HT1080 (cell line): ENCODE results near the gene TOLLIP. TPM values are rescaled to one million over a fixed set of nuclear protein-coding genes. Genes with fewer than 3 reads are reported as not detected.

Source experiments
- DNase-seq: peaks from one replicate; pipeline ENCODE4 v3.0.0-alpha.2; 2015; ENCODE audit warnings: low read depth
- total RNA-seq: library from RNA; depleted of rRNA; stranded (reverse); fragments of >200 nt; shearing (Covaris generic); gene quantifications from 2 replicates; pipeline ENCODE4 v1.2.3, GENCODE V29; 2014

Gene TOLLIP
- total RNA-seq, 1 experiment from 2014 or later: 22.7 TPM

DNA sequence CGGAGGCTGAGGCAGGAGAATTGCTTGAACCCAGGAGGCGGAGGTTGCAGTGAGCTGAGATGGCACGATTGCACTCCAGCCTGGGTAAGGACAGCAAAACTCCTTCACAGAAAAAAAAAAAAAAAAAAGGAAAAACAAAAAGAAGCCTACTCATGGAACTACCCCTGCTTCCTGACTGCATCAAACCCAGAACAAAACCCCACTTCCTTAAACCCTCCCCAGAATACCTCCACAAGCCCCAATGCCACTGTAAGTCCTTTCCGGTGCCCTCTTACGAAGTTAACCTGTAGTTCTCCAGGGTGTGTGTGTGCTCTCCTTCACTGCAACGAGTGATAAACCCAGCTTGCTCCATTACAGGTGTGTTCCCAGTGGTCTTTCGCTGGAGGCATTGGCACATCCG, 8.6 kb upstream of the TOLLIP start:
- no peak for DNase-seq

DNA sequence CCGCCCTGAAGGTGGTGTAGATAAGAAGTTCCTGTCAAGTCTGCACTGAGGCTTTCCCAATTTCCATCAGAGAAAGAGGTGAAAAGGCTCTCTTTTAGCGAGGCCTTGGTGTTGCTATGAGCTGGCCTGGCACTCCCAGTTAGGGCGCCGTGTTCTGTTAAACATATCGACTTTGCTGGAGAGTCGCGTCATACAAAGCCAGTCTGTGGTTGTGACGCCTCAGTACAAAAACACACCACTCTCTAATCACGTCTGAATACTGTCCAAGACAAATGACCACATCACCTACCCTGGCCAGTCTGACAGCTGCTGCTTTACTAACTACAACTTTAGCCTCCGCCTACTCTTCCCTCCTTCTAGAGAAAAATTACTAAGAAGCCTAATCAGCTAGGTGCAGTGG, 8.0 kb upstream of the TOLLIP start:
- DNase-seq: no peak

DNA sequence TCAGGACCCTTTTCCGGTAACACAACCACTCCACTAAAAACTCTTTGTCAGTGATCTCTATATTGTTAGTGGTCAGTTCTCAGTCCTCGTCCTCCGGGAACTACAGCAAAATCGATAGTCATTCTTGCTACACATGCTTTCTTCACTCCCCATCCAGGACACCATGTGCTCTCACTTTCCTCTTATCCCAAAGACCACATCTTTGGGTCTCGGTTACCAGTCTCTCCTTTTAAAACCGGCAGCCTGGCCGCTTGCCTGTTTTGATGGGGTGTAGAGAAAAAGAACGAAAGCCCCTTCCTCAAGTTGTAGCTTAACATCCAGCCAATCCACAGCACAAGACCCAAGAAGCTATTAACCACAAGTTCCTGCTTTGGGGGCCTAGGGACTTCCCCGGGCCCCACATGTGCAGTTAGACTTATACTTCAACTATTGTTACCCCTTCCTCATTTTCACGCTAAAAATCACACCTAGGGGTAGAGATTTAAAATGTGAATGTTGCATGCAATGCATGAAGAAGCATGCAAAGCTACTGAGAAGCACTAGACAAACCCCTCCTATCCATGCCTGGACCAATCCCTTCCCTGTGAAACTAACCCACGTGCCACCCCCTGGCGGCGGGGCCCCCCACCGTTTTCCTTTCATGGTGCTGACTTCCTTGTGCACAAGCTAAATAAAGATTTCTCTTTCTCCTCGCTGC, 1.5 kb upstream of the TOLLIP start:
- DNase-seq: no peak

DNA sequence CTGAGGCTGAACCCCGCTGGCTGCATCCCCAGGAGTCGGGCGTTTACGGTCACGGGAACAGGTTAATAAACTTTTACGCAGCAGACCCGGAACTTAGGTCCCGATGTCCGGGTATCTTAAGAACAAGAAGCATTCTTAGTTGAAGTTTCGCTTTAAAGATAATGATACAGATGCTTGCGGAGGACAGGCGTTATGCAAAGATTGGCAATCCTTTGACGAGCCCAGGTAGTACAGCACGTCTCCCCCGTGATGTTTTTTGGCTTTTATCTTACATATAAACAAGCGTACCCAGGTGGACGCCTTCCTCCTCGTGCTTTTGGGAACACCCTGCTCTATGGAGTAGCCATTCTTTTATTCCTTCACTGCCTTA, 871 bp upstream of the TOLLIP start:
- no peak for DNase-seq

DNA sequence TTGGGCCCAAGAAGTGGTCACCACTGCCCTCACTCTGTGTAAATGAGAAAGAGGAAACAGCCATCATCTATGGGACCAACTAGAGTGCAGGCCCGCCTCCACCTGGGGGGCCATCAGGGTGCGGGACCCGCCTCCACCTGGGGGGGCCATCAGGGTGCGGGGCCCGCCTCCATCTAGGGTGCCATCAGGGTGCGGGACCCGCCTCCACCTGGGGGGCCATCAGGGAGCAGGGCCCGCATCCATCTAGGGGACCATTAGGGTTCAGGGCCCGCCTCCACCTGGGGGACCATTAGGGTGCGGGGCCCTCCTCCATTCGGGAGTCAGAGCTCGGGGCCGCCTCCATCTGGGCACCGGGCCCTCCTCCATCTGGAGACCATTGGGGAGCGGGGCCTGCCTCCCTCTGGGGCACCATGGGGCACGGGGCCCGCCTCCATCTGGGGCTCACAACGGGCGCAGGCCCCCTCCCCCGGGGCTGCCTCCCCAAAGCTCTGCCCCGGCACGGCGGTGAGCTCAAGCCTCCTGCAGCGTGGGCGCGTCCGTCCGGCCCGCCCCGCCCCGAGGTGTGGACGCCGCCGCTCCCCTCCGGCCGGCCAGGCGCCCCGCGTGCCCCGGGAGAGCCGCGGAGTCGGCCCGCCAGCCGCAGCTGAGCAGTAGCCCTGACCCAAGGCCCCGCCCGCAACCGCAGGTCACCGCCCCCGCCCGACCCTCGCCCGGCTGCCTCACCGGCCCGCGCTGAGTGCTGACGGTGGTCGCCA, 512 bp downstream of the TOLLIP start:
- no peak for DNase-seq

DNA sequence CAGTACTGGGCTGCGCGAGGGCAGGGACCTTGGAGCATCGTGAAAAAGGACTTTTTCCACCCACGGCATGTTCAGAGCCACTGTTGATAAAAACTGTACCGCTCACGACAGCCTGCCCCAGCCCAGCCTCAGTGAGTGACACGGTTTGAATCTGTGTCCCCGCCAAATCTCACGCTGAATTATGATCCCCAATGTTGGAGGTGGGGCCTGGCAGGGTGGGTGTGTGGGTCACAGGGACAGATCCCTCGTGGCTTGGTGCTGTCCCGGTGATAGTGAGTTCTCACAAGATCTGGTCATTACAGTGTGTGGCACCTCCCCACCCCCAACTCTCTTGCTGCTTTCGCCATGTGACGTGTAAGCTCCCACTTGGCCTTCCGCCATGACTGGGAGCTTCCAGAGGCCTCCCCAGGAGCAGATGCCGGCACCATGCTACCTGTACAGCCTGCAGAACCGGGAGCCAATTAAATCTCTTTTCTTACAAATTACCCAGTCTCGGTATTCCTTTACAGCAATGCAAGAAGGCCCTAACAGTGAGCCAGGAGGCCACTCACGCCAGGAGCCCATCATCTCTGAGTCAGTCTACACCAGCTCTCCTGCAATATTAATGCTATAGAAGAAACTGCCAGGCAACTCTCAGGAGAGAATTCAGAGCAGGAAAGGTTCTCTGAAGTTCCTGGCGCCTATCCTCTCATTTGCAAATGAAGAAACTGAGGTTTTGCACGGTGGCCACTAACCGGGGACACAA, 1.3 kb downstream of the TOLLIP start:
- DNase-seq: no peak

DNA sequence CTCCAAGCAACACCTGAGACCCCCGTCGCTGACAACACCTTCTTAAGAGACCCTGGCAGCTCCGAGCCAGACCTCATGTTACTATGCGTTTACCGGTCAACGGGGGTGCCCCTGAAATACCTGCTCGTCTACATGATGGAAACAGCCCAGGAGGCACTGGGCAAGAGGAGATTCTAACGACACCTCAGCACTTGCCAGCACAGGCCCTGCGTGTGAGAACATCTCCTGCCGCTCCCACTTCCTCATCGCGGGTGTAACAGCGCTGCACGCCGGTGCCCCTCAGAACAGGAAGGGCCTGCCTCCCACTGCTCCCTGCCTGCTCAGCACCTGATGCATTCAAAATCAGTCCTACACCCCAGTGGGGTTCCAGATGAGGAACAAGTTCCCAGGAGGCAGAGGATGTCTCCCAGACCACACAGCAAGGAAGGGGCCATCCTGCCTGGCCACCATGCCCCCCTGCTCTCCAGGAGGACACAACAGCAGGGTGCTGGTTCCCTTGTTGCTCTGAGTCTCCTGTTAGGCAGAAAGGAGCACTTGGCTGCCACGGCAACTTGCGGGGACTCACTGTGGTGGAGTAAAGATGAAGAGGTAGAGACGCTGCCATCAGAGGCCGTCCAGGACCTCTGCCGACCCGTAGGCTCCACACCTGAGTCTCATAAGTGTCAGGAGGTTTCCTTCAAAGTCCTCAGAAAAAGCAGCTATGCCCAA, 2.1 kb downstream of the TOLLIP start:
- DNase-seq: no peak

DNA sequence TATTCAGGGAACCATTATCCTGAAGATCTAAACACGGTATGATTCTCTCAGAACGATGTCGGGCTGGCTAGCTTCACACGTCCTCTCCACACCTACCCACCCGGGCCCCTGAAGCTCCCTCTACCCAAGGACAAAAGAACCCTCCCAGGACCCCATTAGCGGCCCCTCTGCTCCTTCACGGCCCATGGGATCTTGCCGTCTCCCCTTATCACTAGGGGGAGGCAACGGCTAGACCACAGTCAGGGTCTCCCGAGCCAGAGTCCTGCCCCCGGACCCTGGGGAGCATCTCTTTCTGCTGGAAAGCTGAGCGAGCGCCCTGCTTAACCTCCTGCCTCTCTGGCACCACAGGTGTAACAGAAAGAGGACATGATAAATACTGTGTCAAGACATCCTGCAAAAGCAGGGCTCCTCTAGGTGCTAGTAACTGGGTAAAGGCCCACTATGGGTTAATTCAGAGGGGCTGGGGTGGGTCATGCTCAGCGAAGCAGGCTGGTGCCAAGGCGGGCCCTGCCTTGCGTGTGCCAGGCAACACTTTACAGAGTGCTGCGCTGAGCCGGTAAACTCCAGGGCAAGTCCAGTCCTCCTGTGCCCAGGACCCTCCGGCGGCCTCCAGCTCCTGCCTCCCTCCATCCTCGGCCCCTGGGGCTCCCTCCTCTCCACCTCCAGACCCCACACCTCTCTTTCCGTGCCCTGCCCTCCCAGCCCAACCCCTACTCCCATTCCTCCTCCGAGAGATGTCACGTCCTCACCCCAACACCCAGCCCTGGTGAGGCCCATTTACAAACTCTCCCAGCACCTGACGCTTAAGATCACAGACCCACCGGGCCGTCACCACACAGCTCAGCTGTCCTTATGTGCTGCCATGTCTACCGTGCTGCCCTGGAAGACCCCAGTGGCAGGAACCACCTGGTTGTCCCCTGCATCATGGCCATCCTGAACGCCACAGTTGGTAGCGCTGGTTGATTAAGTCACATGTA, 3.0 kb downstream of the TOLLIP start:
- no peak for DNase-seq

DNA sequence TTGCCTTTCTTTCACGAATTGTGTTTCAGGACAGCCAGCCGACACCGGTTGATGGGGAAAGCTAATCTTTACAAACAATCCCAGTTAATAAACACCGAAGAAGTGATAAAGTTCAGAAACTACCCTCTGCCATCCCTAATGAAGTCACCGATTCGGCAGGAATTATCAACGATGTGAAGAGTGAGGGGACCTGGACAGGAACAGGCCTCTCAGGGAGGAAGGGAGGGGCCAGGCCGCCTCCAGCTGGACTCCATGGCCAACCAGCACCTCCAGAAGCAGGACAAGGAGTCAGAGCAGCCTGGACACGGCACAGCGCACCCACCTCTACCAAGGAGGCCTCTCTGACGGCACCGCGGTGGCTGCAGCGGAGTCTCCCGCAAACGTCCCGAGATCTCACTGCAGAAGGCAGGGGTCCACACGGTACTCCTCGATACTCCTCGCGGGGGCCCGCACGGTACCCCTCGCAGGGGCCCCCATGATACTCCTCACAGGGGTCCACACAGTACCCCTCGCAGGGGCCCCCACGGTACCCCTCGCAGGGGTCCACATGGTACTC, 3.9 kb downstream of the TOLLIP start:
- DNase-seq: no peak

DNA sequence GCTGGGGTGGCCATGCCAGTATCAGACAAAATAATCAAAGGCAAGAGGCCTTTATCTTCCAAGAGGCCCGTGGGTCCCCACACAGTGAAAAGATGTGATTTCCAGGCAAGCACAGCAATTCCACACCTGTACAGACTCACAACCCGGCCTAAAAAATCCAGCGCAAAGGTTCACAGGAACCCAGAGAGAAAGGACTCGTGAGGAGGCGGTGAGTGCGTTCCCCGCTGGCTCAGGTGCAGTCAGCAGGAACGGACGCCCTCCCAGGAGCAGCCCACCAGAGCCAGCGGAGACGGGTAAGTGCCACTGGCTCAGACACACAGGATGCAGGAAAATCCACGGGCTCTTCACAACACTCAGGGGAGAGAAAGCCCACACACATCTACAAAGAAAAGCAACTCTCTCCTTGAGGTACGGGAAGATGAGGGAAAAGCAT, 4.4 kb downstream of the TOLLIP start:
- DNase-seq: no peak

DNA sequence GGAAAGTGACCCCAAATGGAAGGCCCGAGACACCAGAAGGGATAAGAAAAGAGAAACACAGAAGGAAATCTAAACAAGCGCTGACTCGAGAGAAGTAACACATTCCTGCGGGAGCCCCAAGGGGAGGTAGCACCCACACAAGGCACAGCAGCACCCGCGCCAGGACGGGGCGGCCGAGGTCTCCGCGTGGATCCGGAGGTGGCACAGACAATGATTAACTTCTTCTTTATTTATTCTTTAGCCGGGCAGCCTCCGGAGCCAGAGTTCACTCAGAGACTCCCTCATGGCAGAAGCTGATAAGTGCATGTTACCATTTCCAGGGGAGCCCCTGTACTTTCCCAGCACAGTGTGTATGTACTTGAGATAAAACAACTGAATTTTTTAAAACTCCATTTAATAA, 5.1 kb downstream of the TOLLIP start:
- no peak for DNase-seq

DNA sequence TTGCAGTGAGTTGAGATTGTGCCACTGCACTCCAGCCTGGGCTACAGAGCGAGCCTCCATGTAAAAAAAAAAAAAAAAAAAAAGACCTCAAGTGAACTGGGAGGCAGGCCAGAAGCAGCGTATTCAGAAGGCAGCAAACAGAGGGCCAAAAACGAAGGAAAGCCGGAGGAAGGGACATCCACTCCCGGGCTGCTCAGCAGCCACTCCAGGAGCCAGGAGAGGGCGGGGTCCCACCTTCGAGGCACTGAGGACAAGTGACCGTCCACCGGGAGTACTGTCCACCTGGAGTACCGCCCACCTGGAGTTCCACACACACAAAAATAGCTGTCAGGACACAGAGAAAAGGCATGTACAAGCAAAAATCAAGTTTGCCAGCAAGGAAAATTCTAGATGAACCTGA, 5.5 kb downstream of the TOLLIP start:
- no peak for DNase-seq

DNA sequence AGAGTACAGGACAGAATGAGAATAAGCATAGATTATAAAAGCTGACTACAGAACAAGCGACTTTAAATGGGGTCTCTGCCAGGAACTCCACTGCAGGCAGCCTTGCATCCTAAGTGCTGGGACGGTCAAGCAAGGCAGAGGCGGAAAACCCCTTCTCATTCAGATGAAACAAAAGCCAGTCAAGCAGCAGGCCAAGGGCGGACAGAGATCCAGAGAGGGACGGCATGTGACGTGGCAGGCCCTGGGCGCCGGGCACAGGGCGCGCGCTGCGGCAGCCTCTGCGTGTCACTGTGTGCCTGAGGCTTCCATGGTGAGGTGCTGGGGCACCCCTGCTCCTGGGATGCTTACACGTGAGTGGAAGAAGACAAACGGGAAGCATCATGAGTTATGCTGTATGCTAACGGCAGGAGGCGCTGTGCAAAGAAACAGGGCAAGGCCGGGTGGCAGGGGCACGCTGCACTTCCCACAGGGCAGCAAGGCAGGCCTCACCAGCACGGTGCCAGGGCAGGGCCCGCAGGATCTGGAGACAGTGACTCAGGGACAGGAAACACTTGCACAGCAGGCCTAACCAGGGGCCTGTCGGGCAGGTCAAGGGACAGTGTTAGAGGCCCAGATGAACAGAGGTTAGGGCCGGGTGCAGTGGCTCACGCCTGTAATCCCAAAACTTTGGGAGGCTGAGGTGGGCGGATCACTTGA, 6.2 kb downstream of the TOLLIP start:
- DNase-seq: peak; percentile 16

DNA sequence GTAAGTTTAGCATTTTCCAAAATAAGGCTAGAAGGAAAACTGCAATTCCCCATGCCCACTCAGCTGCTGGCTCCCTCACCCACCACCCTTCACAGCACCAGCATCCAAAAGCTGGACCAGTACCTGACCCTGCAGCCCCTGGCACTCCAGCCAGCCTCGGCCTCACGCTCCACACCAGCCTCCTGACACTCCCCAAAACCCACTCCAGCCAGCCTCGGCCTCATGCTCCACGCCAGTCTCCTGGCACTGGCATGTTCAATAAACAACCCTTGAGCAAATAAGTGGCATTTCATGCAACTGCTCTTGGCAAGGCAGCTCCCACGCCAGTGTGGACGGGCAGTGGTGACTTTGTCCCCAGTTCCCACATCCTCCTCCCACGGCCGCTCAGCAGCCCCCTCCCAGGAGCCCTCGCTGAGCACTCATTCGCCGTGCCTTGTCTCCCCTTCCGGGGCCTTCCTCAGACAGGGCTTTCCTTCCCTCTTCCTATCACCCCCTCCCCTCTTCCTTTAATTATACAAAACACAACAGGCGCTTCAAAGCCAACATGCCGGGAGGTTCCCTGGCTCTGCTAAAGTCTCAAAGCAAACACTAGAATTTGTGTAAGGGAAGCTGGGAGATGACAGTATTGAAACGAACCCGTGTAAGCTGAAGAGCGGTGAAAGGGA, 6.8 kb downstream of the TOLLIP start:
- DNase-seq: no peak

DNA sequence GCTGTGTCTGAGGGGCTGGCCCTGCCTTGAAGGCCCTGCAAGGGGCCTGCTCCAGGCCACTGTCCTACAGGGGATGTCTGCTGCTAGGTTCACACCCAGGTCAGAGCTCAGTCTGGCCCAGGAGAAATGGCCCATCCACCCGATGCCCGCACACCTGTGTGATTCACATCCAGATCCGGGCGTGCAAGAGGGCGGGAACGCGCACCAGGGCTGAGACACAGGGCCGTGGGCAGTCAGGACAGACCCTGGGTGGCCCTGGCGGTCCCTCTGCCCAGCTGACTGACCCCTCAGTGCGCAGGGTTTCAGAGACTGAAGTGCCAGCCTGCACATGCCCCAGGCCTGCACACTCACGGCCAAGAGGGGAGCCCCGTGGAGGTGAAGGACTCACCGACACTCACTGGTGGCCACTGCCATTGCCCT, 7.4 kb downstream of the TOLLIP start:
- DNase-seq: no peak

DNA sequence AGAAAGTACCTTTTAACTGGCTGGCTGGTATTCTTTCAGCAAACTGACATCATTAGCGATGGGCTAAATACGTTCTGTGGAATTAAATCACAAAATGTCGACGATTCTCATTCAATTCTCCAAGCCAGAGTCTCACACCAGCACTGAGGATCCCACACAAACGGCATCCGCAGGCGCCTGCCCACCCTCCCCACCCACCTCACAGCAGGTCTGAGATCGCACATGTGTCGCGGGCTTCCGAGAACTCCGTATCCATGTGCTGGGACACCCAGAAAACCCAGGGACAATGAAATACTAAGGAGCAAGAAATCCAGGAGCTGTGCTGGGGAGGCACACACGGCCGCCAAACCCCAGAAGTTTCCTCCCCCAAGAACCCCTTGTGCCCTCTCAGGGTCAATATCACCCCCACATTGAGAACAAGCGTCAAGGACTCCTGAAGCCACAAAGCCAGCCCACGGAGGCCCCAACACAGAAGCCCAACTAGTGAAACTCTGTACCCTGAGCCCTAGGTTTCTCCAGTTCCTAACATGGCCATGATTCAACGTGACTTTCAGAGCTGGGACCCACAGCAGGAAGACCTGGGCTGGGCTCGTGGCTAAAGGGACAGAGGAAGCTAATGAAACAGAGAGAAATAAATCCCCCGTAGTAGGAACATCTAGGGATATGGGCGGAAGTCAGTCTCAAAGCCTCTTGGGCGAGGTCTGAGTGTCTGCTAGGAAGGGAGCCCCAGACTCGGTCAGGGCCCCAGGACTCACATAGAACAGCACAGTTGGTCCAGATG, 8.0 kb downstream of the TOLLIP start:
- no peak for DNase-seq

DNA sequence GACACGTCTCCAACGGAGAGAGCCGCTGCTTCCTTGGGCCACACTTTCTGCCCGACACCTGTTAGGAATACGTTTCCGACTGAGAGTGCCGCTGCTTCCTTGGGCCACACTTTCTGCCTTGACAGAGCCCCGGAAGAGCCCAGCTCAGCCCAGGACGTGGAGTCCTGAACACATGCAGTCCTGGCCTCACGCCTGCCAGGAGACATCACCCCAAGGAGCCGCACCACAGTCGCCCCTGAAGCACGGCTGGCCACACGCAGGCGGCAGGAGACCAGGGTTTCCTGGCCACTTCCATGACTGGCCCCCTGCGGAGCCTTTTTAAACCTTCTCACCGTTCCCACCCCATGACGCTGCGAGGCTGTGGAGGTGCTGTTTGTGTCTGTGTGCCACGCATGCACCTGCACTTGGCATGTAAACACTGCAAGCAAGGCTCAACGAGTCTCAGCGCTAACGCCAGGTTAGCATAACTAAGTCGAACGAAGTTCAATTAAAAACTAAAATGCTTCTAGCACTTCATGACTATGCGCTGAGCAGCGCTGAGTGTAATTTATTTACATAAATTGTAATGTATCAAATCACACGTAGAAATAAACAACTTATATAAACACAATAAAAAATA, 8.8 kb downstream of the TOLLIP start:
- DNase-seq: no peak

DNA sequence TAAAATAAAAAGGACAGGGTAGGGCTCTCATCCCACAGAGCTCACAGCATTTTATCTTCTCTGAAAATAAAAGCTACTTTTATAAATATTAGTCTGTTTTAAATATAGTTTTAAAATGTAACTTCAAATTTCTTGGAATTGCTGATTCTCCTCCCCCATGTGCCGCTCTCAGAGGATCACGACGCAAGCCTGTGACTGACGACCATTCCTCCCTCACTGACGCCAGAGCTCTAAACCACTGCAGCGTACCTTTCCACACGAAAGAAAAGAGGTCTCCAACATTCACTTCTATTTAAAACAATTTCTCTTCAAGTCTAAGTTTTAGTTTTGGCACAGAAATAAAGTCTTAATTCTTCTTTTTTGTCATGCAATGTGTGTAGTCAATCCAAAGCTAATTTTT, 9.3 kb downstream of the TOLLIP start:
- no peak for DNase-seq
